ENCODE data around the gene PARVB.

- no peak for TF ChIP-seq EZH2 (IDR thresholded peaks at IDR 0.05; ENCODE audit: borderline replicate concordance, low read depth, low read length, severe bottlenecking)
- no peak for TF ChIP-seq CTCF (IDR thresholded peaks at IDR 0.05; ENCODE audit: extremely low read depth in 1 of 2, insufficient read depth in 1 of 2, low read depth in 1 of 2, low read length in 2 of 2)
- TF ChIP-seq POLR2A (IDR thresholded peaks at IDR 0.05; ENCODE audit: low read depth, low read length), result no peak
- TF ChIP-seq MYC (IDR thresholded peaks at IDR 0.05; ENCODE audit: low read depth, low read length), result no peak
- no peak for TF ChIP-seq POLR2AphosphoS5 (IDR thresholded peaks at IDR 0.05; ENCODE audit: insufficient read depth, low read depth, low read length)
- TF ChIP-seq MAX (IDR thresholded peaks at IDR 0.05; ENCODE audit: insufficient read depth, insufficient read length), result no peak
Observed at GRCh38 chr22:43994006-43994405, 30.1 kb upstream of the PARVB start.

Measured in endothelial cell of umbilical vein (primary cell).